NCI-H82 (cell line): ENCODE results near the gene FUOM.

Source experiments
- DNase-seq: peaks from one replicate; lab custom pipeline; 2025; lab: John Stamatoyannopoulos, UW

Gene FUOM

GRCh38 chr10:133366751-133367150 is 8.9 kb upstream of the FUOM start:
- DNase-seq, result no peak

DNA sequence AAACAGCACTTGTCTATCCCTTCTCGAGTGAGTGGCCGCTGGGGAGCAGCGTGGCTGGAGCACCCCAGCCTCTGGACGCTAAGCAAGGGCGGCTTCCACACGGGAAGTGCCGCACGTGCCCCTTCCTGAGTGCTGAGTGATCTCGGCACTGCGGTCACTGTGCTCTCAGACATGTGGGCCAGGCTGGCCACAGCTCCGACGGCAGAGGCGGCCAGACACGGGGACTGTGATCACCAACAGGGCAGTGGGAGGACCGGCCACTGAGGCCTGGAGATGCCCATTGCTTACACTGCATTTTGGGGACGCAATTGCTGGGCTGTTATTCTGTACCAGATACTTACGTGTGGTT is 8.3 kb upstream of the FUOM start:
- DNase-seq, result no peak

DNA sequence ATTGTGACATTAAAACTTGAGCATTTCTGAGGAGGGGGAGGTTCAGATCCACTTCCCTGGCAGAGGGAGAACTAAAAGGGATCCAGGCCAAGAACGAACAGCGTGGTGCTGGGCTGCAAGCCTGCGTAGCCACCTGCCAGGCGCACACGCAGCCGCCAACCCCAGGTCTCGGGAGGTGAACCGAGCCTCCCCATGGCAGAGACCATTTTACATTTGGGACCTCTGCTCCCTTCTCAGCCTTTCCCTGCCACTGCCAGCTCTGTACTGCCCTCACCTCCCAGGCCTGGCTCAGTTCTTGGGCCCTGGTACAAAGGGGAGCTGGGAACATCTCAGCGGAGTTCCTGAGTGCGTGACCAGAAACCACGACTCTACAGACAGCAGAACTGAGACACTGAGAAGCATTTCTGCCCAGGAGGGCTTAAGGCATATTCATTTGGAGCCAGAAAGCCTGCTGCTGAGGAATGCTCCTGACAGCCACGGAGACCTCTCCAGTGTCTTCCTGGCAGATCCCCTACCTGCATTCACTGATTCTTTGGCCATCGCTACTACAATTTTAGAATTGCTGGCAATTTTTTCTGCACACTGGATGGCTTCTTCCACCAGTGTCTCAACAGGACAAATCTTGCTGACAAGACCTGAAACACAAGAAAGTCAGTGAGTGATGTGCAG is 7.8 kb upstream of the FUOM start:
- DNase-seq, result no peak

GRCh38 chr10:133364645-133365431 is 7.0 kb upstream of the FUOM start:
- DNase-seq, result no peak

- DNase-seq, result no peak
Observed at GRCh38 chr10:133362846-133363245, 5.0 kb upstream of the FUOM start.

- no peak for DNase-seq
Observed at GRCh38 chr10:133361773-133362441, 4.1 kb upstream of the FUOM start.

DNA sequence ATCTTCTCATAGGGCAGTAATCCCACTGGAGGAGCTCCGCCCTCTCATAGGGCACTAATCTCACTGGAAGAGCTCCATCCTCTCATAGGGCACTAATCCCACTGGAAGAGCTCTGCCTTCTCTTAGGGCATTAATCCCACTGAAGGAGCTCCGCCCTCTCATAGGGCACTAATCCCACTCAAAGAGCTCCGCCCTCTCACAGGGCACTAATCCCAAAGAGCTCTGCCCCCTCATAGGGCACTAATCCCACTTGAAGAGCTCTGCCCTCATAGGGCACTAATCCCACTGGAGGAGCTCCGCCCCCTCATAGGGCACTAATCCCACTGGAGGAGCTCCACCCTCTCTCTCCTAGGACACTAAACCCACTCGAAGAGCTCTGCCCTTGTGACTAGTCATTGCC is 3.4 kb upstream of the FUOM start:
- peak; percentile 69 for DNase-seq

GRCh38 chr10:133359972-133360610 is 2.3 kb upstream of the FUOM start:
- DNase-seq, result no peak

GRCh38 chr10:133359554-133359971 is 1.7 kb upstream of the FUOM start:
- DNase-seq, result peak; percentile 56

DNA sequence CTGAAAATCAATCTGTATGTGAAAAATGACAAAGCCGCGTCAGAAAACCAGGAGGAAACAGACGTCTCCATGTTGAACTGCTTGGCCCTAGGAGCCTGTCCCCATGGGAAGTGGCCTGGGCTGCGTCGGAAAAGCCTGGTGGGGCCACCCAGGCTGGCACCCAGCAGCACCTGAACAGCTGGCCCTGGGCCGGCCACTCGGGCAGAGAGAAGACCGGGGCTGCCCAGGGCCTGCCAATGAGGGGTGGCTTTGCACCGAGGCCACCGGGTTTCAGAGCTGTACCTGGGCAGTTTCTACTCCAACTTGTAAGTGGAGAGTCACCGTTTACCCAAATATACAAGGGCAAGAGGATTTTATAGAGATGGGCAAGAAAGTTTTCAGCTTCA is 1.1 kb upstream of the FUOM start:
- DNase-seq, result no peak

DNA sequence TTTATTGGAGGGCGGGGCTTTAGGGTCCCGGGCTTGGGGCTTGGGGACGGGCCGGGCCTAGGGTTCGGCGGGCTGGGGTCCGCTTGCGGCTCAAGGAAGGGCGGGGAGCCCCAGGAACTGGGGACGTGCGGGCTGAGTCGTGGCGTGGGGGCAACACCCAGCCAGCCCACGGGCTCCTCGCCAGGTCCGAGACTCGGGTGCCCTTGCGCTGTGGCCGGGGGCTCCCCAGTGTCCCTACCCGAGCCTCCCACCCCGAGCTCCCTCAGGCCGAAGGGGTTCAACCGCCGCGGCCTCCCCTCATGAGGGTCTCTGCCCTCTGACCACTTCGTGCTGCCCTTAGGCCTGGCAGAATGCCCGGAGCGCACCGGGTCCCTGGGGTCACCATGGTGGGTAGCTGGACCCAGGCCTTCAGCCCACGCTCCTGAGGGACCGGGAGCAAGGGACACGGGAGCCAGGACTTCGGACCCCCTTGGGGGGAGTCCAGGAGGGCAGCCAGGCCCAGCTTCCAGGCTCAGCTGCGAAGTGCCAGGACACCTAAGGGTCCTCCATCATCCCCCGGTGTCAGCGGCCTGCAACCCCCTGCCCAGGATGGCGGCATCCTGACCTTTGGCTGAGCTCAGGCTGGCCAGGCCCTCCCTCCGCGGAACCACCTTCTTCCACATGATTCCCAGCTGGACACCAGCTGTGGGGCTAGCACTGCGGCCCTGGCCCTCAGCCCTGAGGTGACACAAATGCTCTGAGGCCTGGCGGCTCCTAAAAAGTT is 524 bp upstream of the FUOM start:
- DNase-seq, result no peak

GRCh38 chr10:133356549-133357284 is 1.1 kb downstream of the FUOM start:
- peak; percentile 27 for DNase-seq

- no peak for DNase-seq
Observed at GRCh38 chr10:133355991-133356390, 1.8 kb downstream of the FUOM start.

DNA sequence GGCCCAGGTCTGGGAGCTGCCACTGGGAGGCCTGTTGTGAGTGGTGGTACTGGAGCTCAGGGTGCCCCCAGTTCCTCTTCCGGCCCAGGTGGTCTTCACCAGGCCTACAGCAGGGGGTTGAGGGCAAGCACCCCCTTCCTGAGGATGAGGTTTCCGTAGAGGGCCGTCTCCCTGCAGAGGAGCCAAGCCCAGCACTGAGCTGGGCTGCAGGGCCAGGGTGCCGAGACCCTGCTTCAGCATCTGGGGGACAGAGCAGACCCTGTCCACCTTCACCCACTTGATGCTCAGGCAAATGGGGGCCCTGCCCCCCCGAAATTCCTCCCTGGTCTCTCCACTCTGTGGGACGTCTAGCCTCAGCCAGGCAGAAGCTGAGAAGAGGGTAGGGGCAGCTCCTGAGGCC is 2.6 kb downstream of the FUOM start:
- DNase-seq, result no peak

GRCh38 chr10:133354672-133355240 is 3.1 kb downstream of the FUOM start:
- DNase-seq, result no peak

DNA sequence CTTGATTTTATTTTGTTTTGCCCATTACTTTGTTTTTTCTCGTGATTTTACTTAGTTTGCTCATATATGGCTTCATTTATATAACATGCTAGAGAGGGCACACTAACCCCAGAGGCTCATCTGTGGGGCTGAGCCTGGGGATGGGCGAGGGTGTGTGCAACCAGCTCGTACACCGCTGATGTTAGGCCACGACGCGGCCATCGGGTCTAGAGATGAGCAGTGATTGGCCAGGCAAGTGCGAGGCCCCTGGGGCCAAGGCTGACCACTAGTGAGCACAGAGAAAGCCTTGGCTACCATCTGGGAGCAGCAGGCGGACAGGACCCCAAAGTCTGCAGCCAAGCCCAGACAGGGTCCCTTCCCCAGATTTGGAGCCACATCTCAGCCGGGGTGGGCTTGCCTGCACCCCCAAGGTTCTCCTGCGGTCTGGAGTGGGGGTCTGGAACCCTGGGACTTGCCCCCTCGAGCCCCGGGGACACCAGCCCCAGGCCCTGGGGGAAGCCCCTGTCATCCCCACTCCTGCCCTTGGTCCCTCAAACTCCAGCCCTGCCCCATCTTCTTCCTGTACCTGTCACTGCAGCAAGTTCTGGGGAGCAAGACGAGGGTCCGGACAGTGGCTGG is 3.7 kb downstream of the FUOM start:
- DNase-seq, result no peak

DNA sequence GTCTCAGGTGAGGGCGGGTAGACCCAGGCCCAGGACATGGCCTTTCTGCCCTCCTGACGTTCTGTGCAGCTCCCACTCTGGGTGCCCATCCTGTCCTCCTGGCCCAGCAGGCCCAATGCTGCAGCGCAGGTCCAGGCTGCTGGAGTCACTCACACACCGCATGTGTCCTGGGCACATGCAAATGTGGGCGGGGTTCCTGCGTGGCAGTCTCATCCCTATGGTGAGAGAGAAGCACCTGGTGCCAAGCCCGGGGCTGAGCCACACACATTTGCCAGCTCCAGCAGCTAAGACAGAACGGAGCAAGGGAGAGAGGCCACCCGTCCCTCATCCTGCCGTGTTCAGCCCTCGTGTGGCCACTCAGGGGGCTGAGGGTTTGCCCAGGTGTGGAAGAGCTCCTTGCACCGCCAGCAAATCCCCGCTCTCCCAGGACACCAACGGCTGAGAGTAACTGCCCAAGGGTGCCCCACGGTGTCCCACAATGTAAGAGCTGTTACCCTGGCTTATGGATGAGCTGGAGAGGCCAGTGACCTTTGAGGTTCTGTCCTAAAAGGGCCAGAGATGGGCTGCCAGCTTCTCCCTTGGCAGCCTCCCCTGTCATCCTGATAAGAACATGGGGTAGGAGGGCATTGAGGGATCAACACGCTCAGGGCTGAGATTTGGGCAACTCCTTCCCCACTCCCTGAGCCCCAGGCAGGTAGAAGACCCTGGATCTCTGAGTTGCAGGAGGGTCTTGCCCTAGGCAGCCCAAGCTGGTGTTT is 4.4 kb downstream of the FUOM start:
- no peak for DNase-seq

DNA sequence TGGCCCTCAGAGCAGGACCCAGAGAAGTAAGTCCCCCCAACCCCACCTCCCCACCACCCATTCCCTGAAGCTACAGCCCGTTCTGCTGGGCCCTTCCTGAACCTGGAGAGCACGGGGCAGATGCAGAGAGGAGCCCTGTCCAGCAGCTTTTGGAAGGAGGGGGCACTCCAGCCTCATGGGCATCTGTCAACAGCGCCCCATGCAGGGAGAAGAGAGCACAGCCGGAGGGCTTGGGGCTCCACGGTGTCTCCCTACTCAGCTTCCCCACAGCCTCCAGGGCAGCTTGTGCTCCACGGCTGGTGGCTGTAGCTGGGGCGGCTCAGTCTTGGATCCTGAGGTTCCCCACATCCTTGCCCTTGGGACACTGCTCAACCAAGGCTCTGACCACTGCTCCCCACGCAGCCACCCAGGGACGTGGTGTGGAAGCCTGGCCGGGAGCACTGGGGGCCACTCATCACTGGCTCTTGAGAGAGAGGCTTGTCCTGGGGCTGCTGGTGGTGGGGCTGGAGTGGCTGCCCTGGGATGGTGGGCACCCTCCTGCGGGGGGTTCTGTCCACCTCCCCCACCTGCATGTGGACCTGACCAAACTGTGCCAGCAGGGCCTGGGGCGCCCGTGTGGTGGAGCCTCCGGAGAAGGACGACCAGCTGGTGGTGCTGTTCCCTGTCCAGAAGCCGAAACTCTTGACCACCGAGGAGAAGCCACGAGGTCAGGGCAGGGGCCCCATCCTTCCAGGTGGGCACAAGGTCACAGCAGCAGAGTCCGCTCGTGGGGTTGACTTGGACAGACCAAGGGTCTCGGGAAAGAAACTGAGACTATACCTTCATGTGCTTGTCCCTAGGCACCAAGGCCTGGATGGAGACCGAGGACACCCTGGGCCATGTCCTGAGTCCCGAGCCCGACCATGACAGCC is 6.2 kb downstream of the FUOM start:
- peak; percentile 17 for DNase-seq

GRCh38 chr10:133350950-133351329 is 6.9 kb downstream of the FUOM start:
- no peak for DNase-seq
